ENCODE data around the gene ZNF768. TPM values are rescaled to one million over a fixed set of nuclear protein-coding genes. Genes with fewer than 3 reads are reported as not detected.
"Not testable (repeated sequence)": the region's sequence is repeated elsewhere in the genome, so short reads cannot be mapped to it uniquely, and the experiment has no call there.

Gene ZNF768
- total and polyA plus RNA-seq, 2 experiments from 2014 or later: 8.3 to 43.0 TPM

GRCh38 chr16:30541502-30542329 lies 15.3 kb upstream of the ZNF768 start:
- Histone ChIP-seq H2AFZ (0 out of 2 replicates have a peak overlapping the region, but pooled peaks have one; percentile 15), H3K4me3 (peak overlapping the region; percentile 27), H3K36me3 (ENCODE audit: insufficient read depth) (no peaks in the 10 kb centered on the region), H4K20me1 (replicated peaks; ENCODE audit: insufficient read depth) (no peaks in the 10 kb centered on the region), H3K79me2 (replicated peaks; ENCODE audit: insufficient read depth) (no peaks in the 10 kb centered on the region), H3K27ac (ENCODE audit: low read depth) (peak overlapping the region; percentile 40; the same call in 1 of the 2 replicates), H3K9me2 (ENCODE audit: insufficient read depth) (no peaks in the 10 kb centered on the region), H3K4me1 (ENCODE audit: insufficient read depth) (peaks cover 32% of the 10 kb centered on the region), H3K4me2 (peak overlapping the region; percentile 70), H3K27me3 (ENCODE audit: insufficient read depth) (no peaks in the 10 kb centered on the region), H3F3A (replicated peaks; ENCODE audit: low read depth) (0 out of 2 replicates have a peak, but pooled peaks cover 15% of the 10 kb centered on the region)
- DNase-seq (ENCODE audit: low spot score) (peak; percentile 56), ATAC-seq (peak; percentile 70)
- peaks cover 11% of the 10 kb centered on the region for H3K36me3 Mint-ChIP-seq (ENCODE audit: low read depth)
- H3K4me3 Mint-ChIP-seq: no peak overlapping the region
- no peak for TF ChIP-seq ETS1 (IDR thresholded peaks at IDR 0.05)
- no peaks in the 10 kb centered on the region; the same call in 2 of the 3 replicates for H3K9me3 Mint-ChIP-seq
- H3K4me1 Mint-ChIP-seq: peaks cover 8% of the 10 kb centered on the region; the same call in 2 of the 3 replicates
- H3K27ac Mint-ChIP-seq: no peak overlapping the region
- H3K27me3 Mint-ChIP-seq (ENCODE audit: insufficient read depth, low read depth, poor library complexity): peaks cover 10% of the 10 kb centered on the region

- not testable (repeated sequence) for DNase-seq (ENCODE audit: low spot score); H4K20me1 ChIP-seq (replicated peaks; ENCODE audit: insufficient read depth); H3K4me3 Mint-ChIP-seq; ATAC-seq; H3K27me3 Mint-ChIP-seq (ENCODE audit: insufficient read depth, low read depth, poor library complexity); H3K9me2 ChIP-seq (ENCODE audit: insufficient read depth); H3K4me3 ChIP-seq; H3K79me2 ChIP-seq (replicated peaks; ENCODE audit: insufficient read depth); H3K36me3 ChIP-seq (ENCODE audit: insufficient read depth); H3K27me3 ChIP-seq (ENCODE audit: insufficient read depth); H3K27ac Mint-ChIP-seq; H3K9me3 Mint-ChIP-seq
- Histone ChIP-seq H3F3A (replicated peaks; ENCODE audit: low read depth) (peaks cover 18% of the 10 kb centered on the region), H3K27ac (ENCODE audit: low read depth) (peak overlapping the region; percentile 40; the same call in 1 of the 2 replicates), H3K4me2 (peak overlapping the region; percentile 70), H2AFZ (peak overlapping the region; percentile 53; the same call in 1 of the 2 replicates), H3K4me1 (ENCODE audit: insufficient read depth) (peaks cover 39% of the 10 kb centered on the region)
- Mint-ChIP-seq H3K4me1 (peaks cover 15% of the 10 kb centered on the region; the same call in 2 of the 3 replicates), H3K36me3 (ENCODE audit: low read depth) (peaks cover 13% of the 10 kb centered on the region)
Observed at GRCh38 chr16:30540916-30541464, 14.6 kb upstream of the ZNF768 start.

- Histone ChIP-seq H3K4me1 (ENCODE audit: insufficient read depth) (peaks cover 42% of the 10 kb centered on the region), H3F3A (replicated peaks; ENCODE audit: low read depth) (peaks cover 20% of the 10 kb centered on the region)
- H3K36me3 Mint-ChIP-seq (ENCODE audit: low read depth): peaks cover 13% of the 10 kb centered on the region
- H3K9me2 ChIP-seq (ENCODE audit: insufficient read depth); H3K9me3 Mint-ChIP-seq; H3K36me3 ChIP-seq (ENCODE audit: insufficient read depth); H3K79me2 ChIP-seq (replicated peaks; ENCODE audit: insufficient read depth); H3K4me2 ChIP-seq; H4K20me1 ChIP-seq (replicated peaks; ENCODE audit: insufficient read depth); H2AFZ ChIP-seq; H3K27ac ChIP-seq (ENCODE audit: low read depth); DNase-seq (ENCODE audit: low spot score); ATAC-seq; H3K27me3 ChIP-seq (ENCODE audit: insufficient read depth); H3K27ac Mint-ChIP-seq; H3K4me3 ChIP-seq; H3K4me3 Mint-ChIP-seq; H3K27me3 Mint-ChIP-seq (ENCODE audit: insufficient read depth, low read depth, poor library complexity): not testable (repeated sequence)
- peaks cover 18% of the 10 kb centered on the region; the same call in 2 of the 3 replicates for H3K4me1 Mint-ChIP-seq
Observed at GRCh38 chr16:30539986-30540526, 13.7 kb upstream of the ZNF768 start.

Data from GM23338 (cell line).